ENCODE results near the gene FAM13A. TPM values are rescaled to one million over a fixed set of nuclear protein-coding genes. Genes with fewer than 3 reads are reported as not detected.

The FAM13A gene
- total RNA-seq, 3 donors from 2014 or later, result 55.7 to 170 (median 118) TPM

- no peak for TF ChIP-seq POLR2AphosphoS5 (IDR thresholded peaks at IDR 0.05)
- TF ChIP-seq CTCF (IDR thresholded peaks at IDR 0.05), result no peak
- TF ChIP-seq POLR2A (IDR thresholded peaks at IDR 0.05), result no peak
- Histone ChIP-seq H3K9me3 (no peaks in the 10 kb centered on the region), H3K4me1 (no peaks in the 10 kb centered on the region), H3K27me3 (no peaks in the 10 kb centered on the region), H3K36me3 (no peaks in the 10 kb centered on the region), H3K27ac (no peak overlapping the region), H3K4me3 (no peak overlapping the region)
- intact Hi-C loops (cut with DNase I; ENCODE audit: low total_unique reads), result no loop called here
- DNase-seq (ENCODE audit: low spot score in 2 of 2), result no peak
These were observed 215.3 kb downstream of the FAM13A start for GRCh38 chr4:88841635-88842034.

GRCh38 chr4:88836216-88836615 lies 220.8 kb downstream of the FAM13A start:
- Histone ChIP-seq H3K4me3 (no peak overlapping the region), H3K36me3 (no peaks in the 10 kb centered on the region), H3K4me1 (no peaks in the 10 kb centered on the region), H3K27ac (no peak overlapping the region), H3K9me3 (no peaks in the 10 kb centered on the region), H3K27me3 (no peaks in the 10 kb centered on the region)
- intact Hi-C loops (cut with DNase I; ENCODE audit: low total_unique reads), result no loop called here
- no peak for DNase-seq (ENCODE audit: low spot score in 2 of 2)
- TF ChIP-seq CTCF (IDR thresholded peaks at IDR 0.05) (no peak), POLR2A (IDR thresholded peaks at IDR 0.05) (no peak), POLR2AphosphoS5 (IDR thresholded peaks at IDR 0.05) (no peak)

- DNase-seq (ENCODE audit: low spot score in 2 of 2), result no peak
- peak overlapping the region in 1 of 2 donors; percentile 22 for H3K27ac ChIP-seq
- intact Hi-C loops (cut with DNase I; ENCODE audit: low total_unique reads), result no loop called here
These were observed 226.0 kb downstream of the FAM13A start for GRCh38 chr4:88831031-88831430.

GRCh38 chr4:88830598-88830997 lies 226.4 kb downstream of the FAM13A start:
- no peak for DNase-seq (ENCODE audit: low spot score in 2 of 2)
- Histone ChIP-seq H3K27me3 (no peaks in the 10 kb centered on the region), H3K36me3 (no peaks in the 10 kb centered on the region), H3K9me3 (no peaks in the 10 kb centered on the region), H3K27ac (no peak overlapping the region), H3K4me3 (no peak overlapping the region), H3K4me1 (no peaks in the 10 kb centered on the region)
- intact Hi-C loops (cut with DNase I; ENCODE audit: low total_unique reads), result no loop called here
- TF ChIP-seq POLR2AphosphoS5 (IDR thresholded peaks at IDR 0.05), result no peak
- no peak for TF ChIP-seq POLR2A (IDR thresholded peaks at IDR 0.05)
- TF ChIP-seq CTCF (IDR thresholded peaks at IDR 0.05), result no peak

More at GRCh38 chr4:88831031-88831430, 226.0 kb downstream of the FAM13A start:
- no peak overlapping the region for H3K4me3 ChIP-seq
- no peaks in the 10 kb centered on the region for H3K9me3 ChIP-seq
- H3K27me3 ChIP-seq, result no peaks in the 10 kb centered on the region
- no peak for TF ChIP-seq POLR2AphosphoS5 (IDR thresholded peaks at IDR 0.05)
- no peak for TF ChIP-seq POLR2A (IDR thresholded peaks at IDR 0.05)
- no peak for TF ChIP-seq CTCF (IDR thresholded peaks at IDR 0.05)
- no peaks in the 10 kb centered on the region for H3K36me3 ChIP-seq
- H3K4me1 ChIP-seq, result no peaks in the 10 kb centered on the region

- Histone ChIP-seq H3K27ac (peak overlapping the region in 1 of 2 donors; percentile 60), H3K9me3 (no peaks in the 10 kb centered on the region), H3K27me3 (no peaks in the 10 kb centered on the region), H3K36me3 (no peaks in the 10 kb centered on the region), H3K4me3 (no peak overlapping the region), H3K4me1 (no peaks in the 10 kb centered on the region)
- no peak for DNase-seq (ENCODE audit: low spot score in 2 of 2)
- TF ChIP-seq POLR2AphosphoS5 (IDR thresholded peaks at IDR 0.05) (no peak), POLR2A (IDR thresholded peaks at IDR 0.05) (no peak), CTCF (IDR thresholded peaks at IDR 0.05) (no peak)
- intact Hi-C loops (cut with DNase I; ENCODE audit: low total_unique reads), result no loop called here
These were observed 228.0 kb downstream of the FAM13A start for GRCh38 chr4:88828842-88829571.

Data from breast epithelium (tissue), 4 donors.